HG03342 (cell line): Measurements from ENCODE around the gene CXorf38.

Experiments
- ATAC-seq: cut with Tn5 transposase; IDR thresholded peaks from one replicate; pipeline ENCODE4 v1.9.1; 2021; ENCODE audit warnings: mild to moderate bottlenecking, moderate library complexity; ENCODE audit not compliant: unreplicated experiment

Gene CXorf38

GRCh38 chrX:40647307-40648197, at the start of gene CXorf38:
CXorf38 (minus strand) TSS chrX:40647561; CDS start chrX:40647520, 41 bp downstream.
- peak; percentile 61 for ATAC-seq

- no peak for ATAC-seq
Measured at GRCh38 chrX:40694802-40695201, 47.4 kb upstream of the CXorf38 start.

- no peak for ATAC-seq
Measured at GRCh38 chrX:40688929-40689328, 41.6 kb upstream of the CXorf38 start.

GRCh38 chrX:40687169-40687568, 39.8 kb upstream of the CXorf38 start:
- no peak for ATAC-seq

- no peak for ATAC-seq
Measured at GRCh38 chrX:40685362-40685918, 38.1 kb upstream of the CXorf38 start.

- ATAC-seq = no peak
Measured at GRCh38 chrX:40684092-40684491, 36.7 kb upstream of the CXorf38 start.

GRCh38 chrX:40683245-40683644, 35.9 kb upstream of the CXorf38 start:
- no peak for ATAC-seq

GRCh38 chrX:40671126-40671525, 23.8 kb upstream of the CXorf38 start:
- ATAC-seq = no peak

GRCh38 chrX:40663880-40664630, 16.7 kb upstream of the CXorf38 start:
- ATAC-seq = no peak

GRCh38 chrX:40663078-40663740, 15.8 kb upstream of the CXorf38 start:
- no peak for ATAC-seq

- ATAC-seq = no peak
Measured at GRCh38 chrX:40661489-40661888, 14.1 kb upstream of the CXorf38 start.

GRCh38 chrX:40660381-40660780, 13.0 kb upstream of the CXorf38 start:
- no peak for ATAC-seq

- ATAC-seq = no peak
Measured at GRCh38 chrX:40653535-40653934, 6.2 kb upstream of the CXorf38 start.

GRCh38 chrX:40652664-40653063, 5.3 kb upstream of the CXorf38 start:
- no peak for ATAC-seq

- ATAC-seq = no peak
Measured at GRCh38 chrX:40651620-40652223, 4.4 kb upstream of the CXorf38 start.

GRCh38 chrX:40646489-40647306, 663 bp downstream of the CXorf38 start:
- peak; percentile 22 for ATAC-seq

GRCh38 chrX:40644821-40645358, 2.5 kb downstream of the CXorf38 start:
- peak; percentile 33 for ATAC-seq

GRCh38 chrX:40644176-40644575, 3.2 kb downstream of the CXorf38 start:
- ATAC-seq = no peak

GRCh38 chrX:40637687-40638086, 9.7 kb downstream of the CXorf38 start:
- ATAC-seq = no peak

- ATAC-seq = no peak
Measured at GRCh38 chrX:40632199-40632598, 15.2 kb downstream of the CXorf38 start.
